Spleen (tissue), 11 donors: ENCODE measurements around the gene FBLN1. TPM values are rescaled to one million over a fixed set of nuclear protein-coding genes. Genes with fewer than 3 reads are reported as not detected.

Experiments used
- DNase-seq: peaks from one replicate; pipeline ENCODE4 v3.0.0-alpha.2; 2020
- H3K27ac ChIP-seq, 8 donors: fragments of 200-600 bp; sonication (generic) in 7 of 8; 1 replicate in 4 of 8; 2 replicates in 4 of 8; pipeline versions ENCODE4 v1.5.0 to v1.8.0; 2016 to 2021; ENCODE audit warnings: inconsistent platforms in 4 of 8, mild to moderate bottlenecking in 4 of 8, moderate library complexity in 1 of 8
- H3K27me3 ChIP-seq, 7 donors: fragments of 200-600 bp; sonication (generic) in 6 of 7; replicated peaks in 1 of 7; 1 replicate in 4 of 7; 2 replicates in 3 of 7; pipeline versions ENCODE4 v1.5.0 to v1.8.0; 2016 to 2021; ENCODE audit warnings: inconsistent platforms in 3 of 7, mild to moderate bottlenecking in 1 of 7
- H3K36me3 ChIP-seq, 6 donors: fragments of 200-600 bp; sonication (generic) in 5 of 6; 1 replicate in 4 of 6; 2 replicates in 2 of 6; pipeline versions ENCODE4 v1.5.0 to v1.8.0; 2016 to 2021; ENCODE audit warnings: inconsistent platforms in 2 of 6
- H3K4me1 ChIP-seq, 6 donors: fragments of 200-600 bp; sonication (generic) in 5 of 6; 1 replicate in 3 of 6; 2 replicates in 3 of 6; pipeline versions ENCODE4 v1.5.0 to v1.8.0; 2016 to 2021; ENCODE audit warnings: inconsistent platforms in 3 of 6
- H3K4me3 ChIP-seq, 8 donors: fragments of 200-600 bp; sonication (generic) in 7 of 8; 1 replicate in 4 of 8; 2 replicates in 4 of 8; pipeline versions ENCODE4 v1.5.0 to v1.8.0; 2016 to 2021; ENCODE audit warnings: inconsistent platforms in 4 of 8, mild to moderate bottlenecking in 4 of 8, moderate library complexity in 2 of 8
- H3K9me3 ChIP-seq, 8 donors: fragments of 200-600 bp; sonication (generic) in 7 of 8; 1 replicate in 4 of 8; 2 replicates in 4 of 8; pipeline versions ENCODE4 v1.5.0 to v1.8.0; 2016 to 2021; ENCODE audit warnings: inconsistent platforms in 4 of 8
- CTCF ChIP-seq, 11 experiments: fragments of 200-600 bp in 7 of 11; fragments of 450-650 bp in 4 of 11; sonication (generic) in 4 of 11; IDR thresholded peaks in 8 of 11; conservative IDR thresholded peaks in 3 of 11; 1 replicate in 7 of 11; 2 replicates in 4 of 11; pipeline versions ENCODE4 v1.4.0 to v1.8.0; 2016 to 2021; ENCODE audit warnings: antibody characterized with exemption in 11 of 11, inconsistent platforms in 4 of 11, mild to moderate bottlenecking in 1 of 11
- POLR2A ChIP-seq, 3 donors: fragments of 450-650 bp; IDR thresholded peaks; one replicate each; pipeline ENCODE4 v1.5.1; 2017; ENCODE audit warnings: antibody characterized with exemption in 3 of 3, mild to moderate bottlenecking in 1 of 3
- POLR2AphosphoS5 ChIP-seq, 3 donors: sonication (generic); formaldehyde crosslinking; IDR thresholded peaks; one replicate each; pipeline ENCODE4 v1.5.1; 2017; ENCODE audit warnings: antibody characterized with exemption in 3 of 3
- WGBS, 5 donors: extraction: QIAGEN DNeasy Blood & Tissue Kit in 3 of 5; methylation state at CpG; one replicate each; pipeline versions ENCODE4 v1.1.5 to v1.1.7; 2013 to 2018; 5-methylcytosine and 5-hydroxymethylcytosine counted together
- intact Hi-C: fragments of 100-400 bp; cut with DNase I; formaldehyde crosslinking; loops from one replicate; pipeline ENCODE4 v1.15.0; 2023; ENCODE audit warnings: low total_unique reads
- polyA plus RNA-seq, 3 donors: library from polyadenylated mRNA; stranded (reverse); fragments of 200-250 nt; gene quantifications; one replicate each; pipeline ENCODE4 v1.2.1, GENCODE V29; 2013
- total RNA-seq, 7 donors: library from RNA; depleted of rRNA in 3 of 7; stranded (reverse); fragments of >200 nt in 3 of 7; fragmentation: NEBNext Ultra II Directional in 4 of 7; extraction: Animal tissue kit (Norgen Biotek cat#: 25700) in 4 of 7; gene quantifications; one replicate each; pipeline versions ENCODE4 v1.1.0 to v1.2.1, GENCODE V29; 2016 to 2021
- donor health status: healthy with polysubstance abuse.
- donor health status: DM: no; HTN: no; CAD: no; lungs with moderate emphysema.
- donor health status: DM: no; HTN: no; CAD: no.
- donor health status: Bipolar disorder and iron deficiency.
- donor health status: healthy.
- donor health status: DM: no; HTN: no; CAD: no.
- donor health status: DM: yes; HTN: yes; CAD: no.

Gene FBLN1
- total and polyA plus RNA-seq, 10 donors = 1.9 to 20.3 (median 11.0) TPM

GRCh38 chr22:45638197-45638596 lies 135.5 kb downstream of the FBLN1 start:
- H3K9me3 ChIP-seq = no peaks in the 10 kb centered on the region
- TF ChIP-seq POLR2AphosphoS5 (IDR thresholded peaks at IDR 0.05) (no peak), CTCF (IDR thresholded peaks at IDR 0.05 in 8 of 11, conservative IDR thresholded peaks at IDR 0.05 in 3 of 11) (no peak), POLR2A (IDR thresholded peaks at IDR 0.05) (no peak)
- peaks cover 0 to 22% (median 8%) of the 10 kb centered on the region in 6 donors for H3K4me1 ChIP-seq
- no peak overlapping the region for H3K4me3 ChIP-seq
- H3K36me3 ChIP-seq = no peaks in the 10 kb centered on the region
- H3K27ac ChIP-seq = no peak overlapping the region
- no peak for DNase-seq
- peaks cover 0 to 85% (median 21%) of the 10 kb centered on the region in 7 donors for H3K27me3 ChIP-seq
- intact Hi-C loops = no loop called here
- 88 to 94% (median 90%) methylated on average over 3 of the region's 3 CpGs for WGBS, 5 donors

- Histone ChIP-seq H3K27ac (no peak overlapping the region), H3K27me3 (peaks cover 0 to 85% (median 21%) of the 10 kb centered on the region in 7 donors), H3K36me3 (no peaks in the 10 kb centered on the region), H3K4me1 (peaks cover 0 to 22% (median 8%) of the 10 kb centered on the region in 6 donors), H3K9me3 (no peaks in the 10 kb centered on the region), H3K4me3 (peak overlapping the region in 1 of 8 donors; percentile 24)
- TF ChIP-seq CTCF (IDR thresholded peaks at IDR 0.05 in 8 of 11, conservative IDR thresholded peaks at IDR 0.05 in 3 of 11) (no peak), POLR2AphosphoS5 (IDR thresholded peaks at IDR 0.05) (peak; percentile 18 to 58 (median 43))
- no peak for DNase-seq
- intact Hi-C loops = no loop called here
- WGBS, 5 donors = 28 to 40% (median 33%) methylated on average over 18 to 21 of the region's 21 CpGs
Measured at GRCh38 chr22:45638834-45639746, 136.4 kb downstream of the FBLN1 start.

GRCh38 chr22:45639747-45640102 lies 137.0 kb downstream of the FBLN1 start:
- Histone ChIP-seq H3K9me3 (no peaks in the 10 kb centered on the region), H3K27me3 (peaks cover 0 to 85% (median 26%) of the 10 kb centered on the region in 7 donors), H3K36me3 (no peaks in the 10 kb centered on the region), H3K4me1 (peaks cover 0 to 22% (median 8%) of the 10 kb centered on the region in 6 donors), H3K27ac (no peak overlapping the region), H3K4me3 (no peak overlapping the region)
- TF ChIP-seq POLR2AphosphoS5 (IDR thresholded peaks at IDR 0.05) (no peak), POLR2A (IDR thresholded peaks at IDR 0.05) (no peak), CTCF (IDR thresholded peaks at IDR 0.05 in 8 of 11, conservative IDR thresholded peaks at IDR 0.05 in 3 of 11) (no peak)
- DNase-seq = no peak
- WGBS, 5 donors = 23 to 31% (median 25%) methylated on average over 7 of the region's 7 CpGs
- intact Hi-C loops = loop anchor here (10.0 kb wide), 1 partner anchor 225 kb away; no protein-coding TSS in a partner anchor

- no peak overlapping the region for H3K4me3 ChIP-seq
- TF ChIP-seq CTCF (IDR thresholded peaks at IDR 0.05 in 8 of 11, conservative IDR thresholded peaks at IDR 0.05 in 3 of 11) (no peak), POLR2A (IDR thresholded peaks at IDR 0.05) (no peak), POLR2AphosphoS5 (IDR thresholded peaks at IDR 0.05) (no peak)
- no peak for DNase-seq
- 68 to 83% (median 80%) methylated on average over 3 to 7 of the region's 7 CpGs for WGBS, 5 donors
- intact Hi-C loops = loop anchor here (10.0 kb wide), 1 partner anchor 224 kb away; no protein-coding TSS in a partner anchor
- no peak overlapping the region for H3K27ac ChIP-seq
- H3K27me3 ChIP-seq = peaks cover 0 to 89% (median 33%) of the 10 kb centered on the region in 7 donors
- no peaks in the 10 kb centered on the region for H3K9me3 ChIP-seq
- no peaks in the 10 kb centered on the region for H3K36me3 ChIP-seq
- peaks cover 2 to 27% (median 12%) of the 10 kb centered on the region in 6 donors for H3K4me1 ChIP-seq
Measured at GRCh38 chr22:45640291-45640940, 137.7 kb downstream of the FBLN1 start.
